Caco-2 (cell line): Measurements from ENCODE around the gene IGSF21. TPM values are rescaled to one million over a fixed set of nuclear protein-coding genes. Genes with fewer than 3 reads are reported as not detected.

Experiments
- BruUV-seq: library from RNA; stranded (reverse); fragments of 400-500 nt; replicated peaks from 2 replicates; lab custom pipeline; 2021; lab: Mats Ljungman, UMichigan
- CTCF ChIA-PET: fragments of 300-600 bp; sonication (Branson Sonifier 250); formaldehyde crosslinking; loops from one replicate; lab custom pipeline; 2022; ENCODE audit warnings: antibody characterized with exemption; lab: Charles Lee
- POLR2A ChIA-PET: fragments of 300-600 bp; sonication (Branson Sonifier 250); formaldehyde crosslinking; loops from one replicate; lab custom pipeline; 2022; ENCODE audit warnings: antibody characterized with exemption; lab: Charles Lee
- DNase-seq, 2 experiments: peaks; one replicate each; pipeline versions ENCODE4 v3.0.0 to v3.0.0-alpha.2; 2020 to 2022
- H3K27me3 ChIP-seq: replicated peaks from 2 replicates; pipeline ENCODE4 v1.6.0; 2011; ENCODE audit warnings: low read length; ENCODE audit not compliant: control insufficient read depth, insufficient read depth
- H3K36me3 ChIP-seq: 2 replicates; pipeline ENCODE4 v1.5.1; 2011; ENCODE audit warnings: low read length; ENCODE audit not compliant: control insufficient read depth, insufficient read depth
- H3K4me1 ChIP-seq: fragments of 250-450 bp; sonication (Bioruptor Pico); 2 replicates; pipeline ENCODE4 v1.5.1; 2020; ENCODE audit warnings: mild to moderate bottlenecking
- H3K4me3 ChIP-seq: 2 replicates; pipeline ENCODE4 v1.5.1; 2011; ENCODE audit warnings: low read depth, mild to moderate bottlenecking, control low read depth, low read length
- H3K9me3 ChIP-seq: fragments of 250-450 bp; sonication (Bioruptor Pico); 2 replicates; pipeline ENCODE4 v1.5.1; 2020; ENCODE audit warnings: mild to moderate bottlenecking, moderate library complexity
- H3K27ac Mint-ChIP-seq: one replicate; pipeline ENCODE4 v1.8.0; 2022; ENCODE audit warnings: mixed read lengths; ENCODE audit not compliant: unreplicated experiment
- H3K27me3 Mint-ChIP-seq: one replicate; pipeline ENCODE4 v1.8.0; 2022; ENCODE audit warnings: mixed read lengths; ENCODE audit not compliant: insufficient read depth, unreplicated experiment
- H3K36me3 Mint-ChIP-seq: one replicate; pipeline ENCODE4 v1.8.0; 2022; ENCODE audit warnings: mild to moderate bottlenecking, mixed read lengths; ENCODE audit not compliant: insufficient read depth, unreplicated experiment
- H3K4me1 Mint-ChIP-seq: one replicate; pipeline ENCODE4 v1.8.0; 2022; ENCODE audit warnings: low read depth, mixed read lengths; ENCODE audit not compliant: unreplicated experiment
- H3K4me3 Mint-ChIP-seq: one replicate; pipeline ENCODE4 v1.8.0; 2022; ENCODE audit warnings: mild to moderate bottlenecking, moderate library complexity, mixed read lengths; ENCODE audit not compliant: unreplicated experiment
- H3K9me3 Mint-ChIP-seq: one replicate; pipeline ENCODE4 v1.8.0; 2022; ENCODE audit warnings: mixed read lengths; ENCODE audit not compliant: unreplicated experiment
- CTCF ChIP-seq, 2 experiments: fragments of 200-600 bp in 1 of 2; IDR thresholded peaks; 1 replicate in 1 of 2; 2 replicates in 1 of 2; pipeline versions ENCODE4 v1.5.1 to v1.8.0; 2011 to 2022; ENCODE audit warnings: antibody characterized with exemption in 1 of 2, control low read depth in 1 of 2, inconsistent platforms in 1 of 2, low read depth in 1 of 2, low read length in 1 of 2, mild to moderate bottlenecking in 1 of 2, moderate library complexity in 1 of 2; ENCODE audit not compliant: insufficient read depth in 1 of 2, severe bottlenecking in 1 of 2, unreplicated experiment in 1 of 2
- intact Hi-C: fragments of 100-400 bp; cut with micrococcal nuclease; formaldehyde crosslinking; loops from one replicate; pipeline ENCODE4 v1.10.0; 2022; ENCODE audit not compliant: unreplicated experiment
- total RNA-seq: library from RNA; stranded (reverse); gene quantifications from 2 replicates; pipeline ENCODE4 v1.2.3, GENCODE V29; 2022

IGSF21 gene
- total RNA-seq, 1 experiment from 2014 or later = not detected

GRCh38 chr1:18419113-18419844 lies 311.7 kb downstream of the IGSF21 start:
- peaks cover 22% of the 10 kb centered on the region for H3K9me3 Mint-ChIP-seq
- POLR2A ChIA-PET = no interaction called here
- TF ChIP-seq CTCF (IDR thresholded peaks at IDR 0.05; ENCODE audit: insufficient read depth in 1 of 2, low read depth in 1 of 2, low read length in 1 of 2, severe bottlenecking in 1 of 2, unreplicated experiment in 1 of 2) = no peak
- H3K27me3 Mint-ChIP-seq = no peaks in the 10 kb centered on the region
- no peak overlapping the region for H3K27ac Mint-ChIP-seq
- H3K4me3 ChIP-seq = no peak overlapping the region
- CTCF ChIA-PET = no interaction called here
- intact Hi-C loops = loop anchor here (5.0 kb wide), 1 partner anchor 63 kb away; the partner anchor contains the start of gene KLHDC7A
- no TSS peak for BruUV-seq
- no peaks in the 10 kb centered on the region for H3K36me3 ChIP-seq
- peaks cover 33% of the 10 kb centered on the region for H3K4me1 ChIP-seq
- peaks cover 4% of the 10 kb centered on the region; the same call in 1 of the 2 replicates for H3K9me3 ChIP-seq
- H3K27me3 ChIP-seq = no peaks in the 10 kb centered on the region
- peaks cover 5% of the 10 kb centered on the region for H3K36me3 Mint-ChIP-seq
- no peak overlapping the region for H3K4me3 Mint-ChIP-seq
- DNase-seq = no peak
- peaks cover 28% of the 10 kb centered on the region for H3K4me1 Mint-ChIP-seq

- Histone ChIP-seq H3K36me3 (no peaks in the 10 kb centered on the region), H3K27me3 (no peaks in the 10 kb centered on the region), H3K9me3 (peaks cover 3% of the 10 kb centered on the region; the same call in 1 of the 2 replicates), H3K4me1 (peaks cover 28% of the 10 kb centered on the region), H3K4me3 (no peak overlapping the region)
- DNase-seq = no peak
- CTCF ChIA-PET = no interaction called here
- peaks cover 23% of the 10 kb centered on the region for H3K4me1 Mint-ChIP-seq
- H3K36me3 Mint-ChIP-seq = peaks cover 4% of the 10 kb centered on the region
- no peak overlapping the region for H3K27ac Mint-ChIP-seq
- intact Hi-C loops = loop anchor here (5.0 kb wide), 1 partner anchor 62 kb away; the partner anchor contains the start of gene KLHDC7A
- TF ChIP-seq CTCF (IDR thresholded peaks at IDR 0.05; ENCODE audit: insufficient read depth in 1 of 2, low read depth in 1 of 2, low read length in 1 of 2, severe bottlenecking in 1 of 2, unreplicated experiment in 1 of 2) = no peak
- H3K4me3 Mint-ChIP-seq = no peak overlapping the region
- POLR2A ChIA-PET = no interaction called here
- no TSS peak for BruUV-seq
- peaks cover 17% of the 10 kb centered on the region for H3K9me3 Mint-ChIP-seq
- no peaks in the 10 kb centered on the region for H3K27me3 Mint-ChIP-seq
Observed at GRCh38 chr1:18419845-18420184, 312.2 kb downstream of the IGSF21 start.

DNA sequence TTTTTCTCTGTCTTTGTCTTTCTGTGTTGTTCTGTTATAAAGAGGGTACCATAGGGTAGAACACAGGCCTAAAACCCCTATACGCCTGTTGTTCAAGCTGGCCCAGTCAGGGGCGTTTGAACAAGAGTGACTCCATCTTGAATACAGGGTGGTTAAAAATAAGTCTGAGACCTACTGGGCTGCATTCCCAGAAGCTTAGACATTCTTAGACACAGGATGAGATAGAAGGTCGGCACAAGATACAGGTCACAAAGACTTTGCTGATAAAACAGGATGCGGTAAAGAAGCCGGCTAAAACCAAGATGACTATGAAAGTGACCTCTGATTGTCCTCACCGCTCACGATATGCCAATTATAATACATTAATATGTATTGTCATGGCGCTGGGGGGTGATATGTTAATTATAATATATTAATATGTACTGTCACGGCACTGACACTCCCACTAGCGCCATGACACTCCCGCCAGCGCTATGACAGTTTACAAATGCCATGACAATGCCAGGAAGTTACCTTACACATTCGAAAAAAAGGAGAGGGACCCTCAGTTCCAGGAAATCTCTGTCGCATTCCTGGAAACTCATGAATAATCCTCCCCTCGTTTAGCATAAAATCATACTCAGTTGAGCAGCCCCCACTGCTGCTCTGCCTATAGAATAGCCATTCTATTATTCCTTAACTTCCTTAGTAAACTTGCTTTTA lies 314.6 kb downstream of the IGSF21 start:
- TF ChIP-seq CTCF (IDR thresholded peaks at IDR 0.05; ENCODE audit: insufficient read depth in 1 of 2, low read depth in 1 of 2, low read length in 1 of 2, severe bottlenecking in 1 of 2, unreplicated experiment in 1 of 2) = no peak
- no TSS peak for BruUV-seq
- peaks cover 11% of the 10 kb centered on the region for H3K4me1 Mint-ChIP-seq
- POLR2A ChIA-PET = no interaction called here
- intact Hi-C loops = no loop called here
- no peaks in the 10 kb centered on the region for H3K36me3 ChIP-seq
- no peaks in the 10 kb centered on the region for H3K27me3 Mint-ChIP-seq
- no peaks in the 10 kb centered on the region for H3K36me3 Mint-ChIP-seq
- CTCF ChIA-PET = no interaction called here
- H3K4me3 ChIP-seq = no peak overlapping the region
- peaks cover 11% of the 10 kb centered on the region for H3K9me3 Mint-ChIP-seq
- H3K27me3 ChIP-seq = no peaks in the 10 kb centered on the region
- no peak overlapping the region for H3K27ac Mint-ChIP-seq
- DNase-seq = no peak
- no peaks in the 10 kb centered on the region; the same call in 1 of the 2 replicates for H3K9me3 ChIP-seq
- no peak overlapping the region for H3K4me3 Mint-ChIP-seq
- H3K4me1 ChIP-seq = peaks cover 4% of the 10 kb centered on the region
